Measurements from ENCODE around the gene HCN4.

DNA sequence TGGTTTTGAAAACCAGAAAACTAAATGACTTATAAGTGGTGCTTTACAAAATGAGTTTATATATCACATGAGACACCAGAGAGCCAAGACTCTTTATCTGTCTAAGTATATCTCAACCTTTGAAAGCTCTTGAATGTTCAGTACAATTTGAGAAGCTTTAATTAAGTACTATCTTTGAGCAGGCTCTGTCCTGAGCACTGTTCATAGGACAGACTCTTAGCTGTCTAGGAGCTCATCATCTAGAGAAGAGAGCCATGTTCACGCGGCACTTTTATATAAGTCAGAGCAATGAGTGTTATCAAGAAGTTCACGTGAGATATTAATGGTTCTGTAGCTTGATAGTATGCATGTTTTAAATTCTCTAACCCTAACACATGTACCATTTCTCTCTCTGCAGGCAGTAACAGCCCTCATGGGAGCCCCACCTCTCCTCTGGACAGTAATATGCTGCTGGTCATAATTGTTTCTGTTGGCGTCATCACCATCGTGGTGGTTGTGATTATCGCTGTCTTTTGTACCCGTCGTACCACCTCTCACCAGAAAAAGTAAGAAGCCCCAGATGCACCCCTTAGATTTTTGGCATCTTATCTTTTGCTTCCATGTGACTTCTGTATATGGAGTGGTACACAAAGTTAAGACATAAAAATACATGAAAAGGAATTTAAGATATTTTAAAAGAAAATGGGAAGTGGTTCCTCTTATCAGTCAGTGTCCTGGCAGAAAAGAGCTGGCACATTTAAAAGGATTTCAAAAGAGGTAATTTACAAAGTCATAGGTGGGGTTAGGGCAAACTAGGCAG, 86.0 kb downstream of the HCN4 start:
- TF ChIP-seq CTCF (IDR thresholded peaks at IDR 0.05 in 4 of 5, conservative IDR thresholded peaks at IDR 0.05 in 1 of 5): no peak
- no peak for TF ChIP-seq POLR2A (IDR thresholded peaks at IDR 0.05)
